Calu3 (cell line): ENCODE data around the gene MTG2. TPM values are rescaled to one million over a fixed set of nuclear protein-coding genes. Genes with fewer than 3 reads are reported as not detected.

Experiments used
- BruUV-seq: library from RNA; stranded (reverse); fragments of 400-500 nt; replicated peaks from 2 replicates; lab custom pipeline; 2021; lab: Mats Ljungman, UMichigan
- CTCF ChIA-PET: fragments of 300-600 bp; sonication (Branson Sonifier 250); formaldehyde crosslinking; loops from one replicate; lab custom pipeline; 2022; ENCODE audit warnings: antibody characterized with exemption; lab: Charles Lee
- DNase-seq: peaks from one replicate; pipeline ENCODE4 v3.0.0; 2022
- H3K27ac Mint-ChIP-seq: one replicate; pipeline ENCODE4 v1.8.0; 2022; ENCODE audit warnings: mixed read lengths; ENCODE audit not compliant: unreplicated experiment
- H3K27me3 Mint-ChIP-seq: one replicate; pipeline ENCODE4 v1.8.0; 2022; ENCODE audit warnings: mixed read lengths; ENCODE audit not compliant: unreplicated experiment
- H3K36me3 Mint-ChIP-seq: one replicate; pipeline ENCODE4 v1.8.0; 2022; ENCODE audit warnings: mild to moderate bottlenecking, moderate library complexity, mixed read lengths; ENCODE audit not compliant: insufficient read depth, unreplicated experiment
- H3K4me1 Mint-ChIP-seq: one replicate; pipeline ENCODE4 v1.8.0; 2022; ENCODE audit warnings: mild to moderate bottlenecking, low read depth, mixed read lengths; ENCODE audit not compliant: unreplicated experiment
- H3K4me3 Mint-ChIP-seq: one replicate; pipeline ENCODE4 v1.8.0; 2022; ENCODE audit warnings: mild to moderate bottlenecking, low read depth, moderate library complexity, mixed read lengths; ENCODE audit not compliant: unreplicated experiment
- H3K9me3 Mint-ChIP-seq: one replicate; pipeline ENCODE4 v1.8.0; 2022; ENCODE audit warnings: low read depth, mixed read lengths; ENCODE audit not compliant: unreplicated experiment
- intact Hi-C: fragments of 100-400 bp; cut with micrococcal nuclease; formaldehyde crosslinking; loops from one replicate; pipeline ENCODE4 v1.10.0; 2022; ENCODE audit not compliant: unreplicated experiment
- total RNA-seq: library from RNA; stranded (reverse); gene quantifications from 2 replicates; pipeline ENCODE4 v1.2.3, GENCODE V29; 2022
- TF ChIP-seq, protein P1 (sequence below): fragments of 200-600 bp; IDR thresholded peaks from one replicate; pipeline ENCODE4 v1.8.0; 2022; ENCODE audit warnings: antibody characterized with exemption; ENCODE audit not compliant: unreplicated experiment

MTG2 gene
- total RNA-seq, 1 experiment from 2014 or later, result 87.9 TPM

DNA sequence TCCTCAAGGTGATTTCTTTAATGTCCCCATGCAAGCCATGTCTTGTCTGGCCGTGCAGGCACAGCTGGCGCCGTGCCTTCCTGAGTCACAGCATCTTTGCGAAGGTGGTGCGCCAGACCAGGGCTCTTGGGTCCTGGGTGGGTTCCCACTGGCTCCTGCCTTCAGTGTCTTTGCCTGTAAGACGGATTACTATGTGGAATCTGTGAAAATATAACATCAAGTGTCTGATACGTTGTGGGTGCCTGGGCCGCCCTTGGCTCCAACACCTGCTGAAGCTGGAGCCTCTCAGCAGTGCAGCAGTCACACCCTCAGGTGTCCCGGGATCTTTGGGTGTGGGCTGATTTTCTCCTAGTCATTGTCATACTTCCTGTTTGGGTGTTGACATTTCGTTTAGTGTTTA lies 58.7 kb downstream of the MTG2 start:
- BruUV-seq, result no TSS peak
- peak overlapping the region; percentile 48 for H3K27ac Mint-ChIP-seq
- DNase-seq, result peak; percentile 46
- H3K36me3 Mint-ChIP-seq, result peaks cover 69% of the 10 kb centered on the region
- peaks cover 54% of the 10 kb centered on the region for H3K4me1 Mint-ChIP-seq
- peaks cover 2% of the 10 kb centered on the region for H3K27me3 Mint-ChIP-seq
- CTCF ChIA-PET, result interaction anchor here (1.1 kb wide), 1 partner anchor 141 kb away, joined by 3 read pairs; no protein-coding TSS in a partner anchor
- TF ChIP-seq, protein P1, sequence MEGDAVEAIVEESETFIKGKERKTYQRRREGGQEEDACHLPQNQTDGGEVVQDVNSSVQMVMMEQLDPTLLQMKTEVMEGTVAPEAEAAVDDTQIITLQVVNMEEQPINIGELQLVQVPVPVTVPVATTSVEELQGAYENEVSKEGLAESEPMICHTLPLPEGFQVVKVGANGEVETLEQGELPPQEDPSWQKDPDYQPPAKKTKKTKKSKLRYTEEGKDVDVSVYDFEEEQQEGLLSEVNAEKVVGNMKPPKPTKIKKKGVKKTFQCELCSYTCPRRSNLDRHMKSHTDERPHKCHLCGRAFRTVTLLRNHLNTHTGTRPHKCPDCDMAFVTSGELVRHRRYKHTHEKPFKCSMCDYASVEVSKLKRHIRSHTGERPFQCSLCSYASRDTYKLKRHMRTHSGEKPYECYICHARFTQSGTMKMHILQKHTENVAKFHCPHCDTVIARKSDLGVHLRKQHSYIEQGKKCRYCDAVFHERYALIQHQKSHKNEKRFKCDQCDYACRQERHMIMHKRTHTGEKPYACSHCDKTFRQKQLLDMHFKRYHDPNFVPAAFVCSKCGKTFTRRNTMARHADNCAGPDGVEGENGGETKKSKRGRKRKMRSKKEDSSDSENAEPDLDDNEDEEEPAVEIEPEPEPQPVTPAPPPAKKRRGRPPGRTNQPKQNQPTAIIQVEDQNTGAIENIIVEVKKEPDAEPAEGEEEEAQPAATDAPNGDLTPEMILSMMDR, result no peak
- intact Hi-C loops, result no loop called here
- no peaks in the 10 kb centered on the region for H3K9me3 Mint-ChIP-seq
- H3K4me3 Mint-ChIP-seq, result peak overlapping the region; percentile 88

DNA sequence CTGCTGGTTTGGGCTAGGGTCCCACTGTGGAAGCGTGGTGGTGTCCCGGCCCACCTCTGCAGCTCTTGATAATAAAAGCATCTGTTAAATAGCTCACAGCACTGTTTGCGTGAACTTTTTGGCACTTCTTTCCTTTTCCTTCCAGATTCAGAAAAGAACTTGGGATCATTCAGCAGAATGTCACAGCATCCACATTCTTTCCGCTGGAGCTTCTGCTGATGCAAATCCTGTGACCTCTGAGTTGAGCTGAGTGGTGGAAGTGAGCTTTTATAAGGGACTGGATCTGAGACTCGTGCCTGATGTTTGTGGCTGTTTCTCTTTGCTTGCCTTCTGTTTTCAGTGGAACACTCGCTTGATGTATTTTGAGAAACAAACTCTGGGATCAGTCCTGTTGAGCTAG lies 59.3 kb downstream of the MTG2 start:
- Mint-ChIP-seq H3K27ac (peak overlapping the region; percentile 48), H3K27me3 (no peaks in the 10 kb centered on the region), H3K9me3 (no peaks in the 10 kb centered on the region), H3K4me3 (peak overlapping the region; percentile 88), H3K36me3 (peaks cover 69% of the 10 kb centered on the region), H3K4me1 (peaks cover 59% of the 10 kb centered on the region)
- CTCF ChIA-PET, result interaction anchor here (0.5 to 1.1 kb wide), 3 partner anchors 13 to 140 kb away, joined by 3 to 5 read pairs (median 4); no protein-coding TSS in a partner anchor
- intact Hi-C loops, result no loop called here
- TF ChIP-seq, protein P1, result no peak
- DNase-seq, result no peak
- BruUV-seq, result no TSS peak

DNA sequence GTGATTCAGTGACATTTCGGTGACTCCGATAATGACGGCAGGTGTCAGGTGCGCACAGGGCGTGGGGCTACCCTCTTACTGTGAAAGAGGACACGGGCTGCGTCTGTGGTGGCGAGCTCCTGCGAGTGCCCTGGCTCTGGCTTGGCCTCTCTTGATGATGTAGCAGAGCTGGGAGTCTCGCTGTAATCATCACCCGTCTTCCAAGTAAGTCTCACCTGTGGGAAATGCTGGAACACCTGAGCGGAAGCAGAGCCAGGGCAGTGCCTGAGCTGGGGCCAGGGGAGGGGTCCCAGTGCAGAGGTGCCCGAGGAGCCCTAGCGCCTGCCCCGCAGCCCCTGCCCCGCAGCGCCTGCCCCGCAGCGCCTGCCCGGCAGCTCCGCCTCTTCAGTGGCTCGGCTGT lies 60.3 kb downstream of the MTG2 start:
- Mint-ChIP-seq H3K27me3 (no peaks in the 10 kb centered on the region), H3K9me3 (no peaks in the 10 kb centered on the region), H3K4me3 (no peak overlapping the region), H3K36me3 (peaks cover 63% of the 10 kb centered on the region), H3K27ac (no peak overlapping the region), H3K4me1 (peaks cover 51% of the 10 kb centered on the region)
- no peak for DNase-seq
- no TSS peak for BruUV-seq
- CTCF ChIA-PET, result no interaction called here
- TF ChIP-seq, protein P1, result no peak
- intact Hi-C loops, result no loop called here

DNA sequence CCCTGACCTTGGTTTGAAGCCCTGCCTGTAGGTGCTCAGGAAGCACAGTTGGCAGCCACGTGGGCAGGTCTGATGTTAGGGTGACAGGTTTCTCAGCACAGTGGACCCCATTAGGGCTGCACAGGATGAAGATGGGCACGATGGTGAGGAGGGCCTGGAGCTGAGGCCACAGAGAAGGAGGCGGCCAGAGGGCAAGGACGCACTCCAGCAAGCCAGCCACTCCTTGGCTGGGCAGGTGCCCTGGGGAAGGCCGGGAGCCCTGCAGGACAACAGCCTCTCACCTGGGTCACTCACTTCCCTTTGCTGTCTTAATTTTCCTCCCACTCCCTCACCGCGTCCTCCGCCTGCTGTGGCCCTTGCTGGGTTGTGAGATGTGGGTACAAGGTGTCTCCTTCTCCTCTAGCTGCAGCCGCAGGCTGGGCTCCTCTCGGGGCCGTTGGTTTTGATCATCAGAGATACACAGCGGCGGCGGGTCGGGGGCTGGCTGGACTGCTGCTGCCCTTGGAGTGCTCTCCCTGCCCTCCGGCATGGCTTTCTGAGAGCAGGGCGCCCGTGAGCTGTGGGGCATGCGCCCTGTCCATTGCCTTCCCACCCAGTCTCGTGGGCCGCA lies 61.2 kb downstream of the MTG2 start:
- H3K4me1 Mint-ChIP-seq, result peaks cover 50% of the 10 kb centered on the region
- DNase-seq, result no peak
- H3K27me3 Mint-ChIP-seq, result no peaks in the 10 kb centered on the region
- H3K36me3 Mint-ChIP-seq, result peaks cover 54% of the 10 kb centered on the region
- no TSS peak for BruUV-seq
- no peak overlapping the region for H3K27ac Mint-ChIP-seq
- TF ChIP-seq, protein P1, result no peak
- no peaks in the 10 kb centered on the region for H3K9me3 Mint-ChIP-seq
- no peak overlapping the region for H3K4me3 Mint-ChIP-seq
- CTCF ChIA-PET, result no interaction called here
- intact Hi-C loops, result no loop called here
